ENCODE data around the gene ZNF487.

The ZNF487 gene

GRCh38 chr10:43436291-43437140, at the start of gene ZNF487:
TSS of gene ZNF487 (plus strand) at chr10:43437111. CDS start at chr10:43475814, 38,703 bp downstream.
- TF ChIP-seq, protein P1, sequence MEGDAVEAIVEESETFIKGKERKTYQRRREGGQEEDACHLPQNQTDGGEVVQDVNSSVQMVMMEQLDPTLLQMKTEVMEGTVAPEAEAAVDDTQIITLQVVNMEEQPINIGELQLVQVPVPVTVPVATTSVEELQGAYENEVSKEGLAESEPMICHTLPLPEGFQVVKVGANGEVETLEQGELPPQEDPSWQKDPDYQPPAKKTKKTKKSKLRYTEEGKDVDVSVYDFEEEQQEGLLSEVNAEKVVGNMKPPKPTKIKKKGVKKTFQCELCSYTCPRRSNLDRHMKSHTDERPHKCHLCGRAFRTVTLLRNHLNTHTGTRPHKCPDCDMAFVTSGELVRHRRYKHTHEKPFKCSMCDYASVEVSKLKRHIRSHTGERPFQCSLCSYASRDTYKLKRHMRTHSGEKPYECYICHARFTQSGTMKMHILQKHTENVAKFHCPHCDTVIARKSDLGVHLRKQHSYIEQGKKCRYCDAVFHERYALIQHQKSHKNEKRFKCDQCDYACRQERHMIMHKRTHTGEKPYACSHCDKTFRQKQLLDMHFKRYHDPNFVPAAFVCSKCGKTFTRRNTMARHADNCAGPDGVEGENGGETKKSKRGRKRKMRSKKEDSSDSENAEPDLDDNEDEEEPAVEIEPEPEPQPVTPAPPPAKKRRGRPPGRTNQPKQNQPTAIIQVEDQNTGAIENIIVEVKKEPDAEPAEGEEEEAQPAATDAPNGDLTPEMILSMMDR (IDR thresholded peaks at IDR 0.05), result no peak

GRCh38 chr10:43387678-43388032, 49.3 kb upstream of the ZNF487 start:
- TF ChIP-seq, protein P1 (IDR thresholded peaks at IDR 0.05), result no peak

- TF ChIP-seq, protein P1 (IDR thresholded peaks at IDR 0.05), result no peak
Measured at GRCh38 chr10:43389867-43390266, 47.0 kb upstream of the ZNF487 start.

DNA sequence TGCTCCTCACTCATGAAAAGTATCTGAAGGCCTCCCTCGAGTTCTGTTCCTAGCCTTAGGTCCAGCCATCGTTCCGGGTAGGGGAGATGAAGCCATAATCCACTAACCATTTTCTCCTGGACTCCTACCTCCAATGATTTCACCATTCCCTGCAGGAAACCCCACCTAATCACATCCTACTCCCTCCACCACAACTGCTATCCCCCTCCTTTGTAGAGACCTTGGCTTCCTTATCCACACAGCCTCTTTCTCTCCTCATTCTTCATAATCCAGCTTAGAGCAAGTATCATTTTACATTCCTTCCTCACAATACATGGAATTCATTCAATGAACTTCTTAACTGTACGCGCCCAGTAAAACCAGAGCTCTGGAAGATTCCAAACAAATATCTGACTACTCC, 46.6 kb upstream of the ZNF487 start:
- TF ChIP-seq, protein P1 (IDR thresholded peaks at IDR 0.05), result no peak

- TF ChIP-seq, protein P1 (IDR thresholded peaks at IDR 0.05), result peak; percentile 42; the same call in 1 of the 2 replicates
Measured at GRCh38 chr10:43390759-43391158, 46.2 kb upstream of the ZNF487 start.

GRCh38 chr10:43391496-43391895, 45.4 kb upstream of the ZNF487 start:
- TF ChIP-seq, protein P1 (IDR thresholded peaks at IDR 0.05), result no peak

DNA sequence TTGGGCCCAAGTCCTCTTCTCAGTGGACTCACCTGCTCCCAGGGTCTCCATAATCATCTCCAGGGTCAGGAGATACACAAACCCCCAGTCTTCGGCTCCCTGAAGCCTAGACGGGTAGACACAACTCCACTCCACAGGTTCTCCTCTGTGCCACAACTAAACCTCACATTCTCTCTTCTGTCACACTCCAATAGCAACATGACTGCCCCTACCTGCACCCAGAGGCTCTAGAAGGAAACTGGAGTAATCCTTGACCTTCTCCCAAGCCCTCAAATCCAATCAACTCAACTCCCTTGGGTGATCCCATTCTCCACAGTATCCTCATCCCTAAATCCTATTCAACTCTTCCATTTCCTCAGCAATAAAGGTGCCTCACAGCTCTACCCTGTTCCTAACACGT, 44.2 kb upstream of the ZNF487 start:
- TF ChIP-seq, protein P1 (IDR thresholded peaks at IDR 0.05), result no peak

Data from LNCAP (cell line).